Kidney epithelial cell (primary cell): ENCODE measurements around the gene ATP6V1F. TPM values are rescaled to one million over a fixed set of nuclear protein-coding genes. Genes with fewer than 3 reads are reported as not detected.
A peak's percentile ranks its signal among the peaks of the same experiment; 100 is the strongest.

Experiments
- DNase-seq: peaks from one replicate; pipeline ENCODE4 v3.0.0-alpha.2; 2010; ENCODE audit warnings: low read depth
- H3K27me3 ChIP-seq: 2 replicates; pipeline ENCODE4 v1.6.0; 2011; ENCODE audit warnings: low read length; ENCODE audit not compliant: control insufficient read depth, insufficient read depth
- H3K36me3 ChIP-seq: 2 replicates; pipeline ENCODE4 v1.5.1; 2011; ENCODE audit warnings: low read length; ENCODE audit not compliant: control insufficient read depth, insufficient read depth
- H3K4me3 ChIP-seq: 2 replicates; pipeline ENCODE4 v1.5.1; 2011; ENCODE audit warnings: low read depth, mild to moderate bottlenecking, control low read depth, low read length
- total RNA-seq: library from RNA; depleted of rRNA; stranded (reverse); fragments of >200 nt; gene quantifications from 2 replicates; pipeline ENCODE4 v1.2.3, GENCODE V29; 2015
- TF ChIP-seq, protein P1 (sequence below): IDR thresholded peaks from 2 replicates; pipeline ENCODE4 v1.5.1; 2011; ENCODE audit warnings: mild to moderate bottlenecking, moderate library complexity, low read length, control low read depth, inconsistent platforms; ENCODE audit not compliant: insufficient read depth, poor library complexity, severe bottlenecking

The ATP6V1F gene
- total RNA-seq, 1 donor from 2014 or later, result 225 TPM

DNA sequence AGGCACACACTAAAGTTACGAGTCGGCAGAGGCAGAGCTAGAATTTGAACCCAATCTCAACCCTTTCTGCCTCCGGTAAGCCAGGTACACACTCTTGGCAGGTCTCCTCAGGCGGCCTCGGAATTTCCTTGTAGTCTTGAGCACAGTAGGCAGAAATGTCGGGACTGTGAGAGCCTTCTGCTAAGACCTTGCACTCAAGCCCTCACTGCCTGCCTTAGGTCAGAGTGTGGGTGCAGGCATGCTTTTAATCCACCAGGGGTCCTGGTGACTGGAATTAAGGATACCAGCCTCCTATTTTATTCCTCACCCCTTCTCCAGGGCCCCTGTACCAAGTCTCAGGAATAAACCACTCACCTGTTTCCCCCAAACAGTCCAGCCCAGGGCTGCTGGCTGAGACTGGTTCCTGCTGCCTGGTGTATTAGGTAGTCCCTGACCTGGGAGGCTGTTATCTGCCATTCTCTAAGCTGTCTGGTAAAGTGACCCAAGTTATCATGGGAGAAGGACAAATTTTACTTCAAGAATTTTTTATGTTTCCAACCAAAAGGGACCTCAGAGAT lies 855 bp downstream of the ATP6V1F start:
- DNase-seq, result no peak
- Histone ChIP-seq H3K36me3 (no peaks in the 10 kb centered on the region), H3K27me3 (no peaks in the 10 kb centered on the region), H3K4me3 (peak overlapping the region; percentile 82)
- TF ChIP-seq, protein P1, sequence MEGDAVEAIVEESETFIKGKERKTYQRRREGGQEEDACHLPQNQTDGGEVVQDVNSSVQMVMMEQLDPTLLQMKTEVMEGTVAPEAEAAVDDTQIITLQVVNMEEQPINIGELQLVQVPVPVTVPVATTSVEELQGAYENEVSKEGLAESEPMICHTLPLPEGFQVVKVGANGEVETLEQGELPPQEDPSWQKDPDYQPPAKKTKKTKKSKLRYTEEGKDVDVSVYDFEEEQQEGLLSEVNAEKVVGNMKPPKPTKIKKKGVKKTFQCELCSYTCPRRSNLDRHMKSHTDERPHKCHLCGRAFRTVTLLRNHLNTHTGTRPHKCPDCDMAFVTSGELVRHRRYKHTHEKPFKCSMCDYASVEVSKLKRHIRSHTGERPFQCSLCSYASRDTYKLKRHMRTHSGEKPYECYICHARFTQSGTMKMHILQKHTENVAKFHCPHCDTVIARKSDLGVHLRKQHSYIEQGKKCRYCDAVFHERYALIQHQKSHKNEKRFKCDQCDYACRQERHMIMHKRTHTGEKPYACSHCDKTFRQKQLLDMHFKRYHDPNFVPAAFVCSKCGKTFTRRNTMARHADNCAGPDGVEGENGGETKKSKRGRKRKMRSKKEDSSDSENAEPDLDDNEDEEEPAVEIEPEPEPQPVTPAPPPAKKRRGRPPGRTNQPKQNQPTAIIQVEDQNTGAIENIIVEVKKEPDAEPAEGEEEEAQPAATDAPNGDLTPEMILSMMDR, result peak; percentile 72

DNA sequence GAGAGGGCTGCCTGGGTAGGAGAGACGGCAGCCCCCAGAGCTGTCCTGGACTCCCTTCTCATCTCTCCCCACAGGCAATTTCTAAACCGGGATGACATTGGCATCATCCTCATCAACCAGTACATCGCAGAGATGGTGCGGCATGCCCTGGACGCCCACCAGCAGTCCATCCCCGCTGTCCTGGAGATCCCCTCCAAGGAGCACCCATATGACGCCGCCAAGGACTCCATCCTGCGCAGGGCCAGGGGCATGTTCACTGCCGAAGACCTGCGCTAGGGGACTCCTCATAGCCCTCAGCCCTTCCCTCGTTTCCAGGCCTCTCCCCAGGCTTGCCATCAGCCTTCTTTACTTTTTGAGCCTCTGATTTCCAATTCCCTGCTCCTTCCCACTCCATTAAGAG lies 2.6 kb downstream of the ATP6V1F start:
- Histone ChIP-seq H3K4me3 (no peak overlapping the region), H3K27me3 (peaks cover 9% of the 10 kb centered on the region), H3K36me3 (no peaks in the 10 kb centered on the region)
- no peak for DNase-seq
- TF ChIP-seq, protein P1, result no peak

DNA sequence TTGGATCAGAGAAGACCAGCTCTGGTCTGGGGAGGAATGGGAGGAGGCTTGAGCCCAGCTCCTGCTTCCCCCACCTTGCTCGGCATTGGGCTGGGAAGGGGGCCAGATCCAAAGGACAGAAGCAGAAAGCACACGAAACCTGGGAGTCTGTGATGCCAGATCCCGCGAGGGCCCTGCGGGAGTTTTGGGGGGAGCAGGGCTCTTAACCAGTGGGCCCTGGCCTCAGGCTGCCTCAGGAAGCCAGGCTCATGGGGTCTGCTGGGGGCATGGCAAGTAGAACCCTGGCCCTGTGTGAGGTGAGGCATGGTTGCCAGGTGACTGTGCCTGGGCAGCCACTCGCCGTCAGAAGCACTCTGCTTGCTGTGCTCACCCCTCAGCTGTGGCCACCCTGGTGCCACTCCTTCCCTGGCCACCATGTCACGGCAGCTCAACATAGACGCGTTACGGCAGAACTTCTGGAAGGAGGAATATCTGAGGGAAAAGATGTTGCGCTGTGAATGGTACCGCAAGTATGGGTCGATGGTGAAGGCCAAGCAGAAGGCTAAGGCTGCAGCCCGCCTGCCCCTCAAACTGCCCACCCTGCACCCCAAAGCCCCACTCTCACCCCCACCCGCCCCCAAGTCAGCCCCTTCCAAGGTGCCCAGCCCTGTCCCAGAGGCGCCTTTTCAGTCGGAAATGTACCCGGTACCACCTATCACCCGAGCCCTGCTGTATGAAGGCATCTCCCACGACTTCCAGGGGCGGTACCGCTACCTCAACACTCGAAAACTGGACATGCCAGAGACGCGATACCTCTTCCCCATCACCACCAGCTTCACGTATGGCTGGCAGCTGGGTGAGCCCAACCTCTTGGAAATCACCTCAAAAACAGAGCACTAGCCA lies 3.6 kb downstream of the ATP6V1F start:
- TF ChIP-seq, protein P1, result no peak
- DNase-seq, result no peak
- H3K36me3 ChIP-seq, result no peaks in the 10 kb centered on the region
- H3K4me3 ChIP-seq, result no peak overlapping the region
- peaks cover 9% of the 10 kb centered on the region for H3K27me3 ChIP-seq

DNA sequence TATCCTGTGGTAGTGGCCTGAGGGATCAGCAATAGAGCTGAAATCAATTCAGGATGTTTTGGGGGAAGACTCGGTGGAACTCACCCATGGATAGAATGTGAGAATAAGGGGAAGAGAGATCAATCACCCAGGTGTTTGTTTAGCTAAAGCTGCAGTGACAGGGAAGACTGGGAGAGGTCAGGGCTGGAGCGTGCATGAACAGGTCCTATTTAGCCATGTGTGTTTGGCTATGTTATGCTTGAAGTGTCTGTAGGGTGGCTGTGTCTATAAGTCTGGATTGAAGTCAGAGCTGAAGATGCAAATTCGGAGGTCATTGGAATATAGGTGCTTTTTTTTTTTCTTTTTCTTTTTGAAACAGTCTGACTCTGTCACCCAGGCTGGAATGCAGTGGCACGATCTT lies 4.6 kb downstream of the ATP6V1F start:
- H3K4me3 ChIP-seq, result no peak overlapping the region
- TF ChIP-seq, protein P1, result no peak
- H3K27me3 ChIP-seq, result peaks cover 9% of the 10 kb centered on the region
- H3K36me3 ChIP-seq, result no peaks in the 10 kb centered on the region
- no peak for DNase-seq

DNA sequence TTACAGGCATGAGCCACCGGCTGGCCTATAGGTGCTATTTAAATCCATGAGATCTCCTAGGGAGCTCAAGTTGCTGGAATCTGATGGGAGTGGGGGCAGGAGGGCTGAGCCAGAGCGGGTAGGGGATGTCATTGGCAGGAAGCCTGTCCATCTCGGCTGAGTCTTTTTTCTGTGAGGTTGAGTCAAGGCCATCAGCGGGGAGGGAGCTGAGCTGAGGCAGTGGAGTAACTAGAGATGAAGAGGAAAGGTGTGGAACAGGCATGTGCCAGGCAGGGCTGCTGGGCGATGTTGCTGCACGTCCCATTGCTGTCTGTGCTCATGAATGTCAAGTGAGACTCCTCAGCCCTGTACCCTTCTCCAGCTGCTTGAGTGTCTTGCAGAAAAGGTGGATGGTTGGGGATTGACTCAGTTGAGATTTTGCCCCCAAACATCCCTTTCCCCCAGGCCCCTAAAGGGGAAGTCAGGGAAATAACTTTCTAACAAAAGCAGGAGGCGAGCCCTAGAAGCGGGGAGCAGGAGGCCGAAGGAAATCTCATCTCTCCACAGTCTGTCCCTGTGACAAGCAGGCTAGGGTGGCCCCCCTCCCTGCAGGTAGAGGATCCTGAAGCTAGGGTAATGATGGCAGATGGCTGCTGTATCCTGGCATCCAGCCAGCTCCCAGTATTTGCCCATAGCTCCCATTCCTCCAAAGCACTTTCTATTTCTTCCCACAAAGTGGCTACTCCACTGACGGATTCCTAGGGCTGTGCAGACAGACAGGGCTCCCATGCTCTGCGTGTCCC lies 5.4 kb downstream of the ATP6V1F start:
- no peak for DNase-seq
- Histone ChIP-seq H3K4me3 (no peak overlapping the region), H3K36me3 (no peaks in the 10 kb centered on the region), H3K27me3 (peaks cover 14% of the 10 kb centered on the region)
- TF ChIP-seq, protein P1, result no peak
